ENCODE results near the gene SWT1. TPM values are rescaled to one million over a fixed set of nuclear protein-coding genes. Genes with fewer than 3 reads are reported as not detected.

Gene SWT1
- total and polyA plus RNA-seq, 9 of the 15 experiments (the other 6 are each of a cell fraction or from before 2014, with no cell fraction given): 1.5 to 3.4 (median 2.3) TPM

- TF ChIP-seq ZNF408 (CRISPR knock-in tag; IDR thresholded peaks at IDR 0.05; ENCODE audit: low read depth) (no peak), PTTG1 (tag; IDR thresholded peaks at IDR 0.05; ENCODE audit: low read depth) (no peak), DPF2 (IDR thresholded peaks at IDR 0.05) (0 out of 2 replicates have a peak, but pooled peaks have one; percentile 34), SAFB (IDR thresholded peaks at IDR 0.05; ENCODE audit: borderline replicate concordance, low read depth, low read length) (no peak), JUND (IDR thresholded peaks at IDR 0.05; ENCODE audit: borderline replicate concordance, low read depth, low read length) (no peak), JUND (tag; IDR thresholded peaks at IDR 0.05; ENCODE audit: borderline replicate concordance, low read depth, low read length) (no peak), NFYB (IDR thresholded peaks at IDR 0.05; ENCODE audit: extremely low read depth, insufficient read length) (no peak), ETV5 (CRISPR knock-in tag; IDR thresholded peaks at IDR 0.05; ENCODE audit: low read depth) (no peak), SMARCA4 (IDR thresholded peaks at IDR 0.05) (peak; percentile 49; the same call in 1 of the 2 replicates), SETDB1 (IDR thresholded peaks at IDR 0.05; ENCODE audit: low read length) (no peak), HDGF (IDR thresholded peaks at IDR 0.05) (no peak), CBX8 (IDR thresholded peaks at IDR 0.05; ENCODE audit: borderline replicate concordance, extremely low read depth, low read depth, low read length, poor library complexity, severe bottlenecking) (no peak), IRF9 (tag; IDR thresholded peaks at IDR 0.05) (peak; percentile 65; the same call in 1 of the 2 replicates), CBFA2T2 (conservative IDR thresholded peaks at IDR 0.05) (0 out of 2 replicates have a peak, but pooled peaks have one; percentile 26), CBFA2T3 (IDR thresholded peaks at IDR 0.05) (peak; percentile 39; the same call in 1 of the 2 replicates), SREBF2 (CRISPR knock-in tag; IDR thresholded peaks at IDR 0.05) (no peak), TAL1 (IDR thresholded peaks at IDR 0.05) (0 out of 2 replicates have a peak, but pooled peaks have one; percentile 10), TCF7 (IDR thresholded peaks at IDR 0.05; ENCODE audit: borderline replicate concordance) (no peak), SMARCE1 (IDR thresholded peaks at IDR 0.05) (0 out of 2 replicates have a peak, but pooled peaks have one; percentile 12), ZNF76 (CRISPR knock-in tag; IDR thresholded peaks at IDR 0.05; ENCODE audit: borderline replicate concordance) (no peak), ZNF197 (CRISPR knock-in tag; IDR thresholded peaks at IDR 0.05; ENCODE audit: low read depth) (no peak), MAFK (IDR thresholded peaks at IDR 0.05; ENCODE audit: low read length) (no peak), ARHGAP35 (IDR thresholded peaks at IDR 0.05; ENCODE audit: partially characterized antibody) (no peak), CGGBP1 (CRISPR knock-in tag; IDR thresholded peaks at IDR 0.05) (no peak), SLC30A9 (CRISPR knock-in tag; IDR thresholded peaks at IDR 0.05) (no peak), HLTF (IDR thresholded peaks at IDR 0.05) (no peak), ZNF280B (CRISPR knock-in tag; IDR thresholded peaks at IDR 0.05) (no peak)
Measured at GRCh38 chr1:185334182-185334581, 177.2 kb downstream of the SWT1 start (continued).
